ENCODE data around the gene KCNG2. TPM values are rescaled to one million over a fixed set of nuclear protein-coding genes. Genes with fewer than 3 reads are reported as not detected.

Gene KCNG2
- polyA plus RNA-seq, 3 donors from 2014 or later = not detected

GRCh38 chr18:79917169-79917852 lies 119.6 kb downstream of the KCNG2 start:
- Mint-ChIP-seq H3K36me3 (peaks cover 3 to 21% (median 18%) of the 10 kb centered on the region in 3 donors), H3K4me1 (peaks cover 0 to 5% of the 10 kb centered on the region in 2 donors), H3K9me3 (no peaks in the 10 kb centered on the region), H3K4me3 (no peak overlapping the region), H3K27me3 (ENCODE audit: low read depth in 3 of 3) (peaks cover 3% of the 10 kb centered on the region in 3 donors), H3K27ac (no peak overlapping the region)
- no peak for DNase-seq

- DNase-seq = no peak
- Mint-ChIP-seq H3K27me3 (ENCODE audit: low read depth in 3 of 3) (peaks cover 3% of the 10 kb centered on the region in 3 donors), H3K27ac (no peak overlapping the region), H3K9me3 (no peaks in the 10 kb centered on the region), H3K36me3 (peaks cover 3 to 20% (median 17%) of the 10 kb centered on the region in 3 donors), H3K4me1 (peaks cover 0 to 5% of the 10 kb centered on the region in 2 donors), H3K4me3 (no peak overlapping the region)
These were observed 120.3 kb downstream of the KCNG2 start for GRCh38 chr18:79917853-79918614.

GRCh38 chr18:79918615-79919011 lies 120.9 kb downstream of the KCNG2 start:
- H3K4me3 Mint-ChIP-seq = no peak overlapping the region
- H3K4me1 Mint-ChIP-seq = peaks cover 0 to under 1% of the 10 kb centered on the region in 2 donors
- H3K9me3 Mint-ChIP-seq = peaks cover 0 to 2% (median 0%) of the 10 kb centered on the region in 6 donors
- H3K27ac Mint-ChIP-seq = no peak overlapping the region
- no peak for DNase-seq
- peaks cover 0 to 17% (median 13%) of the 10 kb centered on the region in 3 donors for H3K36me3 Mint-ChIP-seq
- peaks cover 3% of the 10 kb centered on the region in 3 donors for H3K27me3 Mint-ChIP-seq (ENCODE audit: low read depth in 3 of 3)

- DNase-seq = no peak
- Mint-ChIP-seq H3K4me3 (no peak overlapping the region), H3K36me3 (peaks cover 0 to 15% (median 14%) of the 10 kb centered on the region in 3 donors), H3K27me3 (ENCODE audit: low read depth in 3 of 3) (peaks cover 3% of the 10 kb centered on the region in 3 donors), H3K9me3 (peaks cover 0 to 2% (median 0%) of the 10 kb centered on the region in 6 donors), H3K27ac (no peak overlapping the region), H3K4me1 (no peaks in the 10 kb centered on the region)
These were observed 121.4 kb downstream of the KCNG2 start for GRCh38 chr18:79919089-79919488.

GRCh38 chr18:79921984-79922965 lies 124.5 kb downstream of the KCNG2 start:
- no peak for DNase-seq
- H3K9me3 Mint-ChIP-seq = peaks cover 0 to 2% (median 0%) of the 10 kb centered on the region in 6 donors
- peaks cover 0 to 17% (median 15%) of the 10 kb centered on the region in 3 donors for H3K36me3 Mint-ChIP-seq
- H3K27ac Mint-ChIP-seq = no peak overlapping the region
- H3K4me3 Mint-ChIP-seq = no peak overlapping the region
- H3K27me3 Mint-ChIP-seq (ENCODE audit: low read depth in 3 of 3) = peaks cover 0 to 4% (median 3%) of the 10 kb centered on the region in 3 donors
- no peaks in the 10 kb centered on the region for H3K4me1 Mint-ChIP-seq

GRCh38 chr18:79922971-79923411 lies 125.3 kb downstream of the KCNG2 start:
- Mint-ChIP-seq H3K4me1 (no peaks in the 10 kb centered on the region), H3K27ac (no peak overlapping the region), H3K36me3 (peaks cover 0 to 17% (median 15%) of the 10 kb centered on the region in 3 donors), H3K9me3 (peaks cover 0 to 2% (median 0%) of the 10 kb centered on the region in 6 donors), H3K4me3 (no peak overlapping the region), H3K27me3 (ENCODE audit: low read depth in 3 of 3) (peaks cover 0 to 4% (median 3%) of the 10 kb centered on the region in 3 donors)
- DNase-seq = no peak

GRCh38 chr18:79923896-79924585 lies 126.3 kb downstream of the KCNG2 start:
- Mint-ChIP-seq H3K27ac (no peak overlapping the region), H3K9me3 (peaks cover 4 to 6% (median 5%) of the 10 kb centered on the region in 6 donors), H3K4me1 (peaks cover 0 to 9% of the 10 kb centered on the region in 2 donors), H3K4me3 (no peak overlapping the region), H3K27me3 (ENCODE audit: low read depth in 3 of 3) (peaks cover 0 to 4% (median 0%) of the 10 kb centered on the region in 3 donors), H3K36me3 (peaks cover 3 to 25% (median 23%) of the 10 kb centered on the region in 3 donors)
- no peak for DNase-seq

GRCh38 chr18:79924814-79925731 lies 127.3 kb downstream of the KCNG2 start:
- Mint-ChIP-seq H3K27me3 (ENCODE audit: low read depth in 3 of 3) (peaks cover 0 to 4% (median 0%) of the 10 kb centered on the region in 3 donors), H3K4me1 (peaks cover 0 to 11% of the 10 kb centered on the region in 2 donors), H3K27ac (no peak overlapping the region), H3K4me3 (no peak overlapping the region), H3K9me3 (peaks cover 12 to 16% (median 14%) of the 10 kb centered on the region in 6 donors), H3K36me3 (peaks cover 14 to 36% (median 34%) of the 10 kb centered on the region in 3 donors)
- no peak for DNase-seq

- peaks cover 0 to 4% (median 1%) of the 10 kb centered on the region in 3 donors for H3K27me3 Mint-ChIP-seq (ENCODE audit: low read depth in 3 of 3)
- DNase-seq = no peak
- H3K9me3 Mint-ChIP-seq = peaks cover 13 to 27% (median 23%) of the 10 kb centered on the region in 6 donors
- H3K36me3 Mint-ChIP-seq = peaks cover 18 to 45% (median 42%) of the 10 kb centered on the region in 3 donors
- H3K4me3 Mint-ChIP-seq = no peak overlapping the region
- no peak overlapping the region for H3K27ac Mint-ChIP-seq
- H3K4me1 Mint-ChIP-seq = peaks cover 0 to 11% of the 10 kb centered on the region in 2 donors
These were observed 128.6 kb downstream of the KCNG2 start for GRCh38 chr18:79926306-79926705.

GRCh38 chr18:79926715-79927606 lies 129.2 kb downstream of the KCNG2 start:
- Mint-ChIP-seq H3K9me3 (peaks cover 13 to 32% (median 27%) of the 10 kb centered on the region in 6 donors), H3K4me1 (peaks cover 0 to 11% of the 10 kb centered on the region in 2 donors), H3K27ac (no peak overlapping the region), H3K4me3 (no peak overlapping the region), H3K36me3 (peaks cover 22 to 49% (median 43%) of the 10 kb centered on the region in 3 donors), H3K27me3 (ENCODE audit: low read depth in 3 of 3) (peaks cover 0 to 3% (median 2%) of the 10 kb centered on the region in 3 donors)
- DNase-seq = no peak
